DOHH2 (cell line): Measurements from ENCODE around the gene RUNX1.

Source experiments
- H3F3A ChIP-seq: fragments of 200-600 bp; sonication (generic), shearing (Covaris generic); 2 replicates; pipeline ENCODE4 v1.6.0; 2016; ENCODE audit warnings: antibody characterized with exemption, mild to moderate bottlenecking; ENCODE audit not compliant: control insufficient read depth, insufficient read depth
- H3K27ac ChIP-seq: fragments of 200-600 bp; sonication (generic); 2 replicates; pipeline ENCODE4 v1.5.1; 2014; ENCODE audit warnings: low read depth, mild to moderate bottlenecking, low read length, moderate library complexity
- H3K27me3 ChIP-seq: fragments of 200-600 bp; sonication (generic); 2 replicates; pipeline ENCODE4 v1.6.1; 2014; ENCODE audit warnings: mild to moderate bottlenecking, low read length, mixed read lengths; ENCODE audit not compliant: control insufficient read depth
- H3K36me3 ChIP-seq: fragments of 200-600 bp; sonication (generic); 2 replicates; pipeline ENCODE4 v1.6.1; 2014; ENCODE audit warnings: mild to moderate bottlenecking, low read length, moderate library complexity, mixed read lengths; ENCODE audit not compliant: control insufficient read depth
- H3K4me1 ChIP-seq: fragments of 200-600 bp; sonication (generic); 2 replicates; pipeline ENCODE4 v1.6.1; 2014; ENCODE audit warnings: mild to moderate bottlenecking, low read length, mixed read lengths; ENCODE audit not compliant: control insufficient read depth
- H3K4me2 ChIP-seq: fragments of 200-600 bp; sonication (generic); 2 replicates; pipeline ENCODE4 v1.6.0; 2014; ENCODE audit warnings: mild to moderate bottlenecking, low read length, moderate library complexity
- H3K4me3 ChIP-seq: fragments of 200-600 bp; sonication (generic); 2 replicates; pipeline ENCODE4 v1.5.1; 2014; ENCODE audit warnings: mild to moderate bottlenecking, low read length, mixed read lengths
- H3K79me2 ChIP-seq: fragments of 200-600 bp; sonication (generic); 2 replicates; pipeline ENCODE4 v1.6.1; 2014; ENCODE audit warnings: mild to moderate bottlenecking, low read length, mixed read lengths; ENCODE audit not compliant: control insufficient read depth
- H3K9me2 ChIP-seq: fragments of 200-600 bp; sonication (generic); replicated peaks from 2 replicates; pipeline ENCODE4 v1.6.1; 2014; ENCODE audit warnings: mild to moderate bottlenecking, low read length, mixed read lengths; ENCODE audit not compliant: control insufficient read depth
- H3K9me3 ChIP-seq: fragments of 200-600 bp; sonication (generic); 2 replicates; pipeline ENCODE4 v1.6.1; 2014; ENCODE audit warnings: antibody characterized with exemption, low read length, mixed read lengths; ENCODE audit not compliant: control insufficient read depth, insufficient read depth
- H4K20me1 ChIP-seq: fragments of 200-600 bp; sonication (generic); 2 replicates; pipeline ENCODE4 v1.6.0; 2014; ENCODE audit warnings: low read depth, mild to moderate bottlenecking, antibody characterized with exemption, low read length, moderate library complexity; ENCODE audit not compliant: control insufficient read depth, insufficient read depth
- CTCF ChIP-seq: fragments of 200-600 bp; sonication (generic); IDR thresholded peaks from one replicate; pipeline ENCODE4 v1.5.1; 2014; ENCODE audit warnings: antibody characterized with exemption, mild to moderate bottlenecking, low read depth, low read length; ENCODE audit not compliant: poor library complexity, severe bottlenecking
- EZH2phosphoT487 ChIP-seq: fragments of 200-600 bp; sonication (generic); IDR thresholded peaks from 2 replicates; pipeline ENCODE4 v1.6.1; 2017; ENCODE audit warnings: borderline replicate concordance, mild to moderate bottlenecking, antibody characterized with exemption, low read length, moderate library complexity, mixed read lengths

RUNX1 gene

GRCh38 chr21:34801519-34802132, 247.5 kb downstream of the RUNX1 start:
- H3K4me1 ChIP-seq = peaks cover 18% of the 10 kb centered on the region
- TF ChIP-seq CTCF (peak; percentile 62), EZH2phosphoT487 (no peak)
- no peaks in the 10 kb centered on the region for H3K9me2 ChIP-seq
- no peak overlapping the region for H3K27ac ChIP-seq
- no peak overlapping the region for H3K4me2 ChIP-seq
- H3K4me3 ChIP-seq = no peak overlapping the region
- H4K20me1 ChIP-seq = peaks cover 3% of the 10 kb centered on the region; the same call in 1 of the 2 replicates
- no peaks in the 10 kb centered on the region for H3K9me3 ChIP-seq
- peaks cover 66% of the 10 kb centered on the region for H3K36me3 ChIP-seq
- no peaks in the 10 kb centered on the region for H3K27me3 ChIP-seq
- H3K79me2 ChIP-seq = no peaks in the 10 kb centered on the region
- no peaks in the 10 kb centered on the region for H3F3A ChIP-seq

GRCh38 chr21:34800797-34801518, 248.1 kb downstream of the RUNX1 start:
- Histone ChIP-seq H3K27ac (no peak overlapping the region), H3K79me2 (no peaks in the 10 kb centered on the region), H3K4me1 (peaks cover 18% of the 10 kb centered on the region), H3K9me3 (no peaks in the 10 kb centered on the region), H3F3A (no peaks in the 10 kb centered on the region), H3K36me3 (peaks cover 73% of the 10 kb centered on the region), H4K20me1 (peaks cover 3% of the 10 kb centered on the region; the same call in 1 of the 2 replicates), H3K27me3 (no peaks in the 10 kb centered on the region), H3K4me2 (no peak overlapping the region), H3K4me3 (no peak overlapping the region), H3K9me2 (no peaks in the 10 kb centered on the region)
- TF ChIP-seq EZH2phosphoT487 (no peak), CTCF (no peak)

GRCh38 chr21:34799092-34799491, 250.0 kb downstream of the RUNX1 start:
- TF ChIP-seq EZH2phosphoT487 = no peak
- no peak for TF ChIP-seq CTCF
- no peak overlapping the region for H3K4me3 ChIP-seq
- no peak overlapping the region for H3K4me2 ChIP-seq
- H3K79me2 ChIP-seq = no peaks in the 10 kb centered on the region
- H3K9me2 ChIP-seq = no peaks in the 10 kb centered on the region
- H3K27ac ChIP-seq = no peak overlapping the region
- H3K9me3 ChIP-seq = no peaks in the 10 kb centered on the region
- peaks cover 84% of the 10 kb centered on the region for H3K36me3 ChIP-seq
- no peaks in the 10 kb centered on the region for H3K27me3 ChIP-seq
- H3K4me1 ChIP-seq = peaks cover 10% of the 10 kb centered on the region
- H3F3A ChIP-seq = no peaks in the 10 kb centered on the region
- H4K20me1 ChIP-seq = peaks cover 3% of the 10 kb centered on the region; the same call in 1 of the 2 replicates
